HEK293T (cell line): ENCODE data around the gene AURKA.

Source experiments
- ARNT ChIP-seq: fragments of 450-650 bp; IDR thresholded peaks from 2 replicates; pipeline ENCODE4 v1.6.1; 2017; ENCODE audit warnings: mild to moderate bottlenecking
- BHLHE40 ChIP-seq: fragments of 450-650 bp; IDR thresholded peaks from 2 replicates; pipeline ENCODE4 v1.6.1; 2016; ENCODE audit warnings: mild to moderate bottlenecking, moderate library complexity, borderline replicate concordance
- ELF4 ChIP-seq: fragments of 450-650 bp; IDR thresholded peaks from 2 replicates; pipeline ENCODE4 v1.6.1; 2017; ENCODE audit warnings: antibody characterized with exemption
- FOXK2 ChIP-seq: fragments of 450-650 bp; IDR thresholded peaks from 2 replicates; pipeline ENCODE4 v1.6.1; 2016; ENCODE audit warnings: mild to moderate bottlenecking
- FOXM1 ChIP-seq: fragments of 450-650 bp; IDR thresholded peaks from 2 replicates; pipeline ENCODE4 v1.6.1; 2017; ENCODE audit warnings: mild to moderate bottlenecking, borderline replicate concordance
- SP1 ChIP-seq: fragments of 450-650 bp; IDR thresholded peaks from 2 replicates; pipeline ENCODE4 v1.6.1; 2017
- TARDBP ChIP-seq: fragments of 450-650 bp; IDR thresholded peaks from 2 replicates; pipeline ENCODE4 v1.6.1; 2016
- ZNF384 ChIP-seq: fragments of 450-650 bp; IDR thresholded peaks from 2 replicates; pipeline ENCODE4 v1.6.1; 2016

DNA sequence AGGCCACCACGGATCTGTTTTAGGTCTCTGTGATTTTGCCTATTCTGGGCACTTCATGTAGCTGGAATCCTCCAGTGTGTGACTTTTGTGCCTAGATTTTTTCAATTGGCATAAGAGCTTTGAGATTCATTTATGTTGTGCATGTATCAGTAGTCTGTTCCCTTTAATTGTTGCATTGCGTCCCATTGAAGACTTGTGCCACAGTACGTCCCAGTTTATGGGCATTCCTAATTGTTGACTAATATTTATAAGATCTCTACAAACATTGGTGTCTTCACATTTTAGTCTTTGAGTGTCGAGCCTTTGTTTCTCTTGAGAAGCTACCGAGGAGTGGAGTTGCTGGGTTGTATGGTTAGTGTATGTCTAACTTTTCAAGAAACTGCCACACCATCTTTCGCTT is 33.9 kb downstream of the AURKA start:
- no peak for TF ChIP-seq FOXK2
- no peak for TF ChIP-seq FOXM1
- TF ChIP-seq BHLHE40: no peak
- TF ChIP-seq TARDBP: no peak
- no peak for TF ChIP-seq ARNT
- no peak for TF ChIP-seq ZNF384
- TF ChIP-seq SP1: no peak
- TF ChIP-seq ELF4: no peak
